Femur (tissue), 1 donor: ENCODE measurements around the gene JAM3.
A peak's percentile ranks its signal among the peaks of the same experiment; 100 is the strongest.

ENCODE experiments used
- DNase-seq: peaks from one replicate; pipeline ENCODE4 v3.0.0-alpha.2; 2017

The JAM3 gene

GRCh38 chr11:134116210-134116609 is 47.3 kb downstream of the JAM3 start:
- DNase-seq = no peak

GRCh38 chr11:134118006-134118405 is 49.1 kb downstream of the JAM3 start:
- DNase-seq = no peak

GRCh38 chr11:134119094-134119493 is 50.2 kb downstream of the JAM3 start:
- no peak for DNase-seq

GRCh38 chr11:134120143-134120850 is 51.4 kb downstream of the JAM3 start:
- DNase-seq = peak; percentile 87

- peak; percentile 81 for DNase-seq
Measured at GRCh38 chr11:134120921-134121526, 52.2 kb downstream of the JAM3 start.

- DNase-seq = peak; percentile 65
Measured at GRCh38 chr11:134124660-134125451, 56.0 kb downstream of the JAM3 start.

GRCh38 chr11:134125507-134125906 is 56.6 kb downstream of the JAM3 start:
- no peak for DNase-seq

GRCh38 chr11:134126217-134126822 is 57.4 kb downstream of the JAM3 start:
- no peak for DNase-seq

- DNase-seq = no peak
Measured at GRCh38 chr11:134131628-134132244, 62.9 kb downstream of the JAM3 start.

- no peak for DNase-seq
Measured at GRCh38 chr11:134132808-134133207, 63.9 kb downstream of the JAM3 start.

- no peak for DNase-seq
Measured at GRCh38 chr11:134134167-134134566, 65.3 kb downstream of the JAM3 start.

- no peak for DNase-seq
Measured at GRCh38 chr11:134138376-134138775, 69.5 kb downstream of the JAM3 start.

- DNase-seq = no peak
Measured at GRCh38 chr11:134139303-134139872, 70.5 kb downstream of the JAM3 start.

- DNase-seq = peak; percentile 82
Measured at GRCh38 chr11:134139873-134140331, 71.0 kb downstream of the JAM3 start.

- no peak for DNase-seq
Measured at GRCh38 chr11:134140961-134141490, 72.2 kb downstream of the JAM3 start.

- DNase-seq = no peak
Measured at GRCh38 chr11:134142536-134142935, 73.7 kb downstream of the JAM3 start.

GRCh38 chr11:134143801-134144200 is 74.9 kb downstream of the JAM3 start:
- no peak for DNase-seq

GRCh38 chr11:134144744-134145143 is 75.9 kb downstream of the JAM3 start:
- no peak for DNase-seq

GRCh38 chr11:134145715-134146114 is 76.8 kb downstream of the JAM3 start:
- no peak for DNase-seq

- DNase-seq = no peak
Measured at GRCh38 chr11:134146598-134146997, 77.7 kb downstream of the JAM3 start.

GRCh38 chr11:134149371-134149770 is 80.5 kb downstream of the JAM3 start:
- DNase-seq = no peak
